Thoracic aorta (tissue), 2 donors: Measurements from ENCODE around the gene HMOX1. TPM values are rescaled to one million over a fixed set of nuclear protein-coding genes. Genes with fewer than 3 reads are reported as not detected.

ENCODE experiments used
- ATAC-seq: fragments of 150-250 bp; one replicate; pipeline ENCODE4 v1.8.0; 2017; ENCODE audit warnings: low read depth; ENCODE audit not compliant: insufficient number of reproducible peaks, low FRiP score
- DNase-seq: peaks from one replicate; pipeline ENCODE4 v3.0.0-alpha.2; 2020; ENCODE audit warnings: low spot score
- H3K27ac ChIP-seq, 2 donors: fragments of 200-600 bp; sonication (generic); 1 replicate in 1 of 2; 2 replicates in 1 of 2; pipeline ENCODE4 v1.5.1; 2016; ENCODE audit warnings: mild to moderate bottlenecking in 2 of 2, moderate library complexity in 2 of 2
- H3K27me3 ChIP-seq: fragments of 200-600 bp; sonication (generic); replicated peaks from 2 replicates; pipeline ENCODE4 v1.6.0; 2016; ENCODE audit warnings: mild to moderate bottlenecking; ENCODE audit not compliant: insufficient read depth
- H3K36me3 ChIP-seq: fragments of 200-600 bp; sonication (generic); one replicate; pipeline ENCODE4 v1.5.1; 2016
- H3K4me1 ChIP-seq, 2 donors: fragments of 200-600 bp; sonication (generic); 1 replicate in 1 of 2; 2 replicates in 1 of 2; pipeline versions ENCODE4 v1.5.1 to v1.6.0; 2016; ENCODE audit warnings: low read depth in 2 of 2, mild to moderate bottlenecking in 1 of 2; ENCODE audit not compliant: control insufficient read depth in 1 of 2
- H3K4me3 ChIP-seq: fragments of 200-600 bp; sonication (generic); 2 replicates; pipeline ENCODE4 v1.5.1; 2016; ENCODE audit warnings: mild to moderate bottlenecking
- H3K9me3 ChIP-seq: fragments of 200-600 bp; sonication (generic); 2 replicates; pipeline ENCODE4 v1.5.1; 2016
- CTCF ChIP-seq: fragments of 200-600 bp; sonication (generic); IDR thresholded peaks from one replicate; pipeline ENCODE4 v1.5.1; 2019; ENCODE audit warnings: antibody characterized with exemption
- total RNA-seq, 2 donors: library from RNA; depleted of rRNA; stranded (reverse); fragments of >200 nt; gene quantifications; one replicate each; pipeline versions ENCODE4 v1.1.0 to v1.2.3, GENCODE V29; 2016

HMOX1 gene
- total RNA-seq, 2 donors from 2014 or later = 28.3 to 332 TPM

- peak within 1 kb of the TSS; percentile 96 for H3K4me3 ChIP-seq
Observed at GRCh38 chr22:35399678-35400500, 19.0 kb downstream of the HMOX1 start, which contains the start of gene MCM5. TSS of gene MCM5 (plus strand) at chr22:35400140. CDS start at chr22:35400439, 299 bp downstream.

GRCh38 chr22:35400501-35400790 is 19.6 kb downstream of the HMOX1 start:
- Histone ChIP-seq H3K9me3 (no peaks in the 10 kb centered on the region), H3K36me3 (peaks cover 5% of the 10 kb centered on the region), H3K27me3 (no peaks in the 10 kb centered on the region), H3K27ac (peak overlapping the region in 1 of 2 donors; percentile 52), H3K4me1 (peaks cover 4 to 15% of the 10 kb centered on the region in 2 donors), H3K4me3 (peak overlapping the region; percentile 96)
- TF ChIP-seq CTCF = no peak
- no peak for DNase-seq
- no peak for ATAC-seq

More at GRCh38 chr22:35399678-35400500, 19.0 kb downstream of the HMOX1 start, which contains the start of gene MCM5:
- ATAC-seq (peak; percentile 96), DNase-seq (peak; percentile 97)
- Histone ChIP-seq H3K9me3 (no peaks in the 10 kb centered on the region), H3K27me3 (no peaks in the 10 kb centered on the region), H3K27ac (peak within 1 kb of the TSS; percentile 21 to 52), H3K36me3 (peaks cover 5% of the 10 kb centered on the region), H3K4me1 (peaks cover 4 to 15% of the 10 kb centered on the region in 2 donors)
- no peak for TF ChIP-seq CTCF

- Histone ChIP-seq H3K27ac (no peak overlapping the region), H3K4me3 (no peak overlapping the region), H3K4me1 (peaks cover 4 to 15% of the 10 kb centered on the region in 2 donors), H3K9me3 (no peaks in the 10 kb centered on the region), H3K27me3 (no peaks in the 10 kb centered on the region), H3K36me3 (peaks cover 11% of the 10 kb centered on the region)
- ATAC-seq = no peak
- DNase-seq = no peak
- TF ChIP-seq CTCF = no peak
Observed at GRCh38 chr22:35401863-35402262, 21.0 kb downstream of the HMOX1 start.

GRCh38 chr22:35403356-35403755 is 22.5 kb downstream of the HMOX1 start:
- Histone ChIP-seq H3K4me3 (no peak overlapping the region), H3K9me3 (no peaks in the 10 kb centered on the region), H3K4me1 (peaks cover 4 to 15% of the 10 kb centered on the region in 2 donors), H3K27me3 (no peaks in the 10 kb centered on the region), H3K27ac (no peak overlapping the region), H3K36me3 (peaks cover 12% of the 10 kb centered on the region)
- no peak for TF ChIP-seq CTCF
- DNase-seq = no peak
- no peak for ATAC-seq

- Histone ChIP-seq H3K27ac (no peak overlapping the region), H3K36me3 (peaks cover 15% of the 10 kb centered on the region), H3K9me3 (no peaks in the 10 kb centered on the region), H3K4me3 (no peak overlapping the region), H3K4me1 (peaks cover 4 to 15% of the 10 kb centered on the region in 2 donors), H3K27me3 (no peaks in the 10 kb centered on the region)
- DNase-seq (no peak), ATAC-seq (no peak)
- TF ChIP-seq CTCF = no peak
Observed at GRCh38 chr22:35404176-35404575, 23.3 kb downstream of the HMOX1 start.
